Measurements from ENCODE around the gene TSN. TPM values are rescaled to one million over a fixed set of nuclear protein-coding genes. Genes with fewer than 3 reads are reported as not detected.

Gene TSN
- total RNA-seq, 1 experiment from 2014 or later: 102 TPM

GRCh38 chr2:121705958-121706357, 49.5 kb upstream of the TSN start:
- H3K18ac ChIP-seq (ENCODE audit: insufficient read length, low read depth, low read length): no peak overlapping the region

More at GRCh38 chr2:121705958-121706357, 49.5 kb upstream of the TSN start:
- H3K27ac ChIP-seq (ENCODE audit: insufficient read length, low read depth, low read length): no peak overlapping the region
- no peak overlapping the region for H3K14ac ChIP-seq (ENCODE audit: insufficient read depth, low read length)
- no peak overlapping the region for H4K5ac ChIP-seq (ENCODE audit: insufficient read length, low read depth, low read length)
- no peaks in the 10 kb centered on the region for H3K9me3 Mint-ChIP-seq
- no peak overlapping the region for H3K9ac ChIP-seq (ENCODE audit: extremely low read depth, insufficient read length, low read length)
- no peak overlapping the region for H3T11ph ChIP-seq (ENCODE audit: low read length)
- no peaks in the 10 kb centered on the region for H3K79me1 ChIP-seq (ENCODE audit: insufficient read depth, low read depth, low read length, poor library complexity, severe bottlenecking)
- no peak overlapping the region for H3K56ac ChIP-seq (ENCODE audit: insufficient read length, low read depth, low read length)
- H2BK120ac ChIP-seq (ENCODE audit: low read depth, low read length, poor library complexity, severe bottlenecking): no peak overlapping the region
- peaks cover 18 to 21% of the 10 kb centered on the region in 2 experiments for H3K4me1 Mint-ChIP-seq
- H4K20me1 ChIP-seq (ENCODE audit: control insufficient read depth, insufficient read depth, insufficient read length): no peaks in the 10 kb centered on the region
- H2BK12ac ChIP-seq (ENCODE audit: insufficient read length, low read depth, low read length): no peak overlapping the region
- H3K36me3 Mint-ChIP-seq (ENCODE audit: insufficient read depth in 1 of 3, low read depth in 3 of 3): no peaks in the 10 kb centered on the region; a peak in 1 of 7 replicates
- DNase-seq: no peak
- no peaks in the 10 kb centered on the region for H3K23me2 ChIP-seq (ENCODE audit: insufficient read length, low read depth, low read length, poor library complexity, severe bottlenecking)
- H3K4me3 Mint-ChIP-seq: no peak overlapping the region
- H4K8ac ChIP-seq (replicated peaks; ENCODE audit: insufficient read length, low read depth, low read length): no peak overlapping the region
- H2AFZ ChIP-seq (ENCODE audit: low read length): no peak overlapping the region
- no peak overlapping the region for H2BK20ac ChIP-seq (ENCODE audit: low read depth, low read length, poor library complexity, severe bottlenecking)
- no peak overlapping the region for H2AK5ac ChIP-seq (ENCODE audit: insufficient read length, low read length)
- no peak for TF ChIP-seq CTCF (conservative IDR thresholded peaks at IDR 0.05)
- no peaks in the 10 kb centered on the region; the same call in 1 of the 2 replicates for H3K4me1 ChIP-seq (ENCODE audit: insufficient read depth, low read length)
- H3K4ac ChIP-seq (ENCODE audit: low read depth, low read length): no peak overlapping the region
- H3K4me2 ChIP-seq (ENCODE audit: insufficient read depth, insufficient read length, low read length): no peak overlapping the region
- H3K27me3 ChIP-seq (ENCODE audit: insufficient read depth, low read length): no peaks in the 10 kb centered on the region
- peaks cover 3% of the 10 kb centered on the region; the same call in 1 of the 2 replicates for H3K27me3 Mint-ChIP-seq (ENCODE audit: low read depth)
- H3K9me3 ChIP-seq (ENCODE audit: control insufficient read depth, low read depth, low read length): no peaks in the 10 kb centered on the region
- no CpG with 5 or more reads among the region's 4 CpGs for WGBS (ENCODE audit: extremely low coverage, insufficient read length, low lambda C conversion rate)
- no peak overlapping the region for H2BK15ac ChIP-seq (ENCODE audit: low read depth, low read length)
- H3K27ac Mint-ChIP-seq: no peak overlapping the region
- no peak overlapping the region for H2BK5ac ChIP-seq (ENCODE audit: insufficient read length, low read length)
- no peaks in the 10 kb centered on the region for H3K79me2 ChIP-seq (ENCODE audit: insufficient read depth, low read length)
- no peak overlapping the region for H4K91ac ChIP-seq (ENCODE audit: insufficient read length, low read depth, low read length)
- no peak overlapping the region for H3K23ac ChIP-seq (ENCODE audit: insufficient read length, low read depth, low read length)
